Right atrium auricular region (tissue), 2 donors: ENCODE results near the gene UGCG. TPM values are rescaled to one million over a fixed set of nuclear protein-coding genes. Genes with fewer than 3 reads are reported as not detected.

ENCODE experiments used
- DNase-seq: peaks from one replicate; pipeline ENCODE4 v3.0.0-alpha.2; 2019; ENCODE audit warnings: low spot score
- H3K27ac ChIP-seq, 2 donors: fragments of 200-600 bp; sonication (generic); 1 replicate in 1 of 2; 2 replicates in 1 of 2; pipeline ENCODE4 v1.5.1; 2016 to 2019
- H3K27me3 ChIP-seq, 2 donors: fragments of 200-600 bp; sonication (generic); one replicate each; pipeline versions ENCODE4 v1.5.1 to v1.6.0; 2017 to 2019
- H3K36me3 ChIP-seq: fragments of 200-600 bp; sonication (generic); one replicate; pipeline ENCODE4 v1.5.1; 2016
- H3K4me1 ChIP-seq, 2 donors: fragments of 200-600 bp; sonication (generic); one replicate each; pipeline versions ENCODE4 v1.5.1 to v1.6.0; 2017 to 2019
- H3K4me3 ChIP-seq, 2 donors: fragments of 200-600 bp; sonication (generic); 1 replicate in 1 of 2; 2 replicates in 1 of 2; pipeline ENCODE4 v1.5.1; 2017 to 2019; ENCODE audit warnings: mild to moderate bottlenecking in 1 of 2, moderate library complexity in 1 of 2
- H3K9me3 ChIP-seq, 2 donors: fragments of 200-600 bp; sonication (generic); one replicate each; pipeline ENCODE4 v1.5.1; 2019
- total RNA-seq, 2 donors: library from RNA; depleted of rRNA; stranded (reverse); fragments of >200 nt; gene quantifications; one replicate each; pipeline ENCODE4 v1.1.0, GENCODE V29; 2016
- TF ChIP-seq, protein P1 (sequence below), 2 donors: fragments of 200-600 bp; sonication (generic); IDR thresholded peaks; one replicate each; pipeline ENCODE4 v1.5.1; 2019; ENCODE audit warnings: antibody characterized with exemption in 2 of 2

Gene UGCG
- total RNA-seq, 2 donors from 2014 or later = 10.3 to 10.8 TPM

GRCh38 chr9:111966124-111966723 lies 69.6 kb downstream of the UGCG start:
- Histone ChIP-seq H3K27me3 (no peaks in the 10 kb centered on the region), H3K4me1 (no peaks in the 10 kb centered on the region), H3K9me3 (no peaks in the 10 kb centered on the region), H3K27ac (no peak overlapping the region), H3K4me3 (no peak overlapping the region), H3K36me3 (no peaks in the 10 kb centered on the region)
- TF ChIP-seq, protein P1, sequence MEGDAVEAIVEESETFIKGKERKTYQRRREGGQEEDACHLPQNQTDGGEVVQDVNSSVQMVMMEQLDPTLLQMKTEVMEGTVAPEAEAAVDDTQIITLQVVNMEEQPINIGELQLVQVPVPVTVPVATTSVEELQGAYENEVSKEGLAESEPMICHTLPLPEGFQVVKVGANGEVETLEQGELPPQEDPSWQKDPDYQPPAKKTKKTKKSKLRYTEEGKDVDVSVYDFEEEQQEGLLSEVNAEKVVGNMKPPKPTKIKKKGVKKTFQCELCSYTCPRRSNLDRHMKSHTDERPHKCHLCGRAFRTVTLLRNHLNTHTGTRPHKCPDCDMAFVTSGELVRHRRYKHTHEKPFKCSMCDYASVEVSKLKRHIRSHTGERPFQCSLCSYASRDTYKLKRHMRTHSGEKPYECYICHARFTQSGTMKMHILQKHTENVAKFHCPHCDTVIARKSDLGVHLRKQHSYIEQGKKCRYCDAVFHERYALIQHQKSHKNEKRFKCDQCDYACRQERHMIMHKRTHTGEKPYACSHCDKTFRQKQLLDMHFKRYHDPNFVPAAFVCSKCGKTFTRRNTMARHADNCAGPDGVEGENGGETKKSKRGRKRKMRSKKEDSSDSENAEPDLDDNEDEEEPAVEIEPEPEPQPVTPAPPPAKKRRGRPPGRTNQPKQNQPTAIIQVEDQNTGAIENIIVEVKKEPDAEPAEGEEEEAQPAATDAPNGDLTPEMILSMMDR (IDR thresholded peaks at IDR 0.05) = no peak
- no peak for DNase-seq

DNA sequence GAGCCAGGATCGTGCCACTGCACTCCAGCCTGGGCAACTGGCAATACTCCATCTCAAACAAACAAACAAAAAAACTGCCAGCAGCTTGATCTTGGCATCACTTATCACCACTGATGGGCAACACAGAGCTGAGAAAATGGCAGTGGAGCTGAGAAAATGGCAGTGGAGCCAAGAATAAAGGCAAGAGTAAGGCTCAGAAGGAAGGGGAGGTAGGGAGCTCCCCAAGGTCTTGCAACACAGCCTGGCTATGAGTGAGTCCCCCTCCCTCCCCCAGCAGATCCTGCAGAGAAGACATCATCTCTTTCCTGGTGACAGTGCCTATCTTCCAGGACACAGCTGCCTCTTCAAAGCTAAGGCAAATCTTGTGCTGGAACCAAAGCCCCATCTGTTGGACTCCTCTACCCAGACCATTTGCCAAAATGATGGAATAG lies 70.3 kb downstream of the UGCG start:
- no peak for DNase-seq
- H3K27ac ChIP-seq = no peak overlapping the region
- TF ChIP-seq, protein P1 (IDR thresholded peaks at IDR 0.05) = no peak

DNA sequence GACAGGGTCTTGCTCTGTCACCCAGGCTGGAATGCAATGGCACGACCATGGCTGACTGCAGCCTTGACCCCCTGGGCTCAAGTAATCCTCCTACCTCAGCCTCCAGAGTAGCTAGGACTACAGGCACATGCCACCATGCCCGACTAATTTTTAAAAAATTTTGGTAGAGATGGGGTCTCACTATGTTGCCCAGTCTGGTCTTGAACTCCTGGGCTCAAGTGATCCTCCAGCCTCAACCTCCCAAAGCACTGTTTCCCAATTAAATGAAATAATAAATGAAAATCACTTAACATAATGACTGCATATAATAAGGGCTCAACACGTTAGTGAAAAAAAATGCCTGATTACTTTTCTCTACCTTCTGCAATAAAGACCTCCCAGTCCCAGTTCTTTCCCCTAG lies 71.0 kb downstream of the UGCG start:
- Histone ChIP-seq H3K27ac (no peak overlapping the region), H3K27me3 (no peaks in the 10 kb centered on the region), H3K4me1 (no peaks in the 10 kb centered on the region), H3K36me3 (no peaks in the 10 kb centered on the region), H3K9me3 (no peaks in the 10 kb centered on the region), H3K4me3 (no peak overlapping the region)
- TF ChIP-seq, protein P1 (IDR thresholded peaks at IDR 0.05) = no peak
- DNase-seq = no peak

More for the DNA sequence above, 70.3 kb downstream of the UGCG start:
- H3K27me3 ChIP-seq = no peaks in the 10 kb centered on the region
- no peaks in the 10 kb centered on the region for H3K9me3 ChIP-seq
- H3K36me3 ChIP-seq = no peaks in the 10 kb centered on the region
- no peak overlapping the region for H3K4me3 ChIP-seq
- H3K4me1 ChIP-seq = no peaks in the 10 kb centered on the region

DNA sequence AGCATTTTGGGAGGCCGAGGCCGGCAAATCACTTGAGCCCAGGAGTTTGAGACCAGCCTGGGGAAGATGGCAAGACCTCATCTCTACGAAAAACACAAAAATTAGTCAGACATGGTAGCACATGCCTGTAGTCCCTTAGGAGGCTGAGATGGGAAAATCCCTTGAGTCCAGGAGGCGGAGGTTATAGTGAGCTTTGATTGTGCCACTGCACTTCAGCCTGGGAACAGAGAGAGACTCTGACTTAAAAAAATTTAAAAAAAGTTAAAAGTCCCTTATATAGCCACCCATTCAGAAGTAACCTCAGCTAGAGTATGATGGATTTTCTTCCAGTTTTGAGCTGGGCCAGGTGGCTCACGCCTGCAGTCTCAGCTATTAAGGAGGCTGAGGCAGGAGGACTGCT lies 72.4 kb downstream of the UGCG start:
- Histone ChIP-seq H3K27me3 (no peaks in the 10 kb centered on the region), H3K4me1 (no peaks in the 10 kb centered on the region), H3K4me3 (no peak overlapping the region), H3K9me3 (no peaks in the 10 kb centered on the region), H3K36me3 (no peaks in the 10 kb centered on the region), H3K27ac (no peak overlapping the region)
- TF ChIP-seq, protein P1 (IDR thresholded peaks at IDR 0.05) = no peak
- no peak for DNase-seq

GRCh38 chr9:111969622-111970021 lies 73.0 kb downstream of the UGCG start:
- Histone ChIP-seq H3K27ac (no peak overlapping the region), H3K9me3 (no peaks in the 10 kb centered on the region), H3K36me3 (no peaks in the 10 kb centered on the region), H3K27me3 (no peaks in the 10 kb centered on the region), H3K4me3 (no peak overlapping the region), H3K4me1 (no peaks in the 10 kb centered on the region)
- no peak for DNase-seq
- TF ChIP-seq, protein P1 (IDR thresholded peaks at IDR 0.05) = no peak

- DNase-seq = no peak
- H3K4me3 ChIP-seq = no peak overlapping the region
- H3K27me3 ChIP-seq = no peaks in the 10 kb centered on the region
- H3K27ac ChIP-seq = no peak overlapping the region
- H3K36me3 ChIP-seq = no peaks in the 10 kb centered on the region
- TF ChIP-seq, protein P1 (IDR thresholded peaks at IDR 0.05) = no peak
- no peaks in the 10 kb centered on the region for H3K9me3 ChIP-seq
- H3K4me1 ChIP-seq = no peaks in the 10 kb centered on the region
These were observed 74.2 kb downstream of the UGCG start for GRCh38 chr9:111970827-111971226.
